Osteoblast (primary cell): ENCODE results near the gene GABRB3. TPM values are rescaled to one million over a fixed set of nuclear protein-coding genes. Genes with fewer than 3 reads are reported as not detected.

ENCODE experiments used
- DNase-seq: peaks from one replicate; pipeline ENCODE4 v3.0.0; 2011; ENCODE audit warnings: low spot score, mixed read lengths; ENCODE audit not compliant: insufficient read length; ENCODE audit errors: missing footprints
- H2AFZ ChIP-seq: 2 replicates; pipeline ENCODE4 v1.6.0; 2011; ENCODE audit warnings: mild to moderate bottlenecking, low read length
- H3K27ac ChIP-seq: 2 replicates; pipeline ENCODE4 v1.5.1; 2011; ENCODE audit warnings: mild to moderate bottlenecking, low read depth, low read length, moderate library complexity
- H3K27me3 ChIP-seq: 2 replicates; pipeline ENCODE4 v1.6.0; 2012; ENCODE audit warnings: mild to moderate bottlenecking, control low read depth, inconsistent platforms, low read length, moderate library complexity; ENCODE audit not compliant: insufficient read depth
- H3K36me3 ChIP-seq: 2 replicates; pipeline ENCODE4 v1.5.1; 2011; ENCODE audit warnings: mild to moderate bottlenecking, low read length, control low read depth, moderate library complexity; ENCODE audit not compliant: insufficient read depth
- H3K4me1 ChIP-seq: 2 replicates; pipeline ENCODE4 v1.5.1; 2011; ENCODE audit warnings: mild to moderate bottlenecking, low read length, control low read depth, moderate library complexity; ENCODE audit not compliant: insufficient read depth
- H3K4me2 ChIP-seq: 2 replicates; pipeline ENCODE4 v1.6.0; 2011; ENCODE audit warnings: mild to moderate bottlenecking, low read length; ENCODE audit not compliant: insufficient read depth
- H3K4me3 ChIP-seq: fragments of 200-600 bp; sonication (generic); 3 replicates; pipeline ENCODE4 v1.5.1; 2012; ENCODE audit warnings: mild to moderate bottlenecking, low read length, inconsistent platforms; ENCODE audit not compliant: insufficient read depth
- H3K79me2 ChIP-seq: 2 replicates; pipeline ENCODE4 v1.6.0; 2012; ENCODE audit warnings: mild to moderate bottlenecking, low read length, control low read depth, inconsistent platforms; ENCODE audit not compliant: insufficient read depth
- H3K9me3 ChIP-seq: 2 replicates; pipeline ENCODE4 v1.5.1; 2011; ENCODE audit warnings: low read depth, low read length, control low read depth
- H4K20me1 ChIP-seq: 2 replicates; pipeline ENCODE4 v1.6.0; 2012; ENCODE audit warnings: mild to moderate bottlenecking, low read length, control low read depth; ENCODE audit not compliant: insufficient read depth
- total RNA-seq: library from RNA; depleted of rRNA; stranded (reverse); fragments of >200 nt; gene quantifications from 2 replicates; pipeline ENCODE4 v1.2.3, GENCODE V29; 2012
- TF ChIP-seq, protein P1 (sequence below): IDR thresholded peaks from 2 replicates; pipeline ENCODE4 v1.5.1; 2011; ENCODE audit warnings: mild to moderate bottlenecking, low read depth, low read length, moderate library complexity; ENCODE audit errors: extremely low read depth

The GABRB3 gene
- total RNA-seq, 1 donor, result under 0.01 TPM

DNA sequence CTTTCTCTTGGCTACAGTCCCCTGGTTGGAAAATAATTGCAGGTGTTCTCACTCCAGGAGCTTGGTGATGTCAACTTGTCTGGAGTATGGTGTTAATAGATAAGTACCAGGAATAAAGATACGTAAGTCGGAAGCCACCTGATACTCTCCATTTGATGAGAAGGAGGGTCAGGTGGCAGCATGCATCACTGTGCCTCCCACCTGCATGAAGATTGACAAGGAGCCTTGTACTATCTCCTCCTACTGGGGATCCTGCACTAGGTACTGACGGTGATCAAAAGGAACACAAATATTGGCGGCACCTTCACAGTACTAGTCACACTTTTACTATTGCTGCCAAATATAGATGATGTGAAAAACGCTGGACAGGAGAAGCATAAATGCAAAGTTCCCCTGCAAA, 32.6 kb upstream of the GABRB3 start:
- Histone ChIP-seq H2AFZ (no peak overlapping the region), H3K36me3 (no peaks in the 10 kb centered on the region), H3K27ac (no peak overlapping the region), H3K4me3 (no peak overlapping the region), H3K9me3 (no peaks in the 10 kb centered on the region), H4K20me1 (no peaks in the 10 kb centered on the region), H3K79me2 (no peaks in the 10 kb centered on the region), H3K4me2 (no peak overlapping the region), H3K27me3 (no peaks in the 10 kb centered on the region), H3K4me1 (no peaks in the 10 kb centered on the region)
- no peak for DNase-seq
- TF ChIP-seq, protein P1, sequence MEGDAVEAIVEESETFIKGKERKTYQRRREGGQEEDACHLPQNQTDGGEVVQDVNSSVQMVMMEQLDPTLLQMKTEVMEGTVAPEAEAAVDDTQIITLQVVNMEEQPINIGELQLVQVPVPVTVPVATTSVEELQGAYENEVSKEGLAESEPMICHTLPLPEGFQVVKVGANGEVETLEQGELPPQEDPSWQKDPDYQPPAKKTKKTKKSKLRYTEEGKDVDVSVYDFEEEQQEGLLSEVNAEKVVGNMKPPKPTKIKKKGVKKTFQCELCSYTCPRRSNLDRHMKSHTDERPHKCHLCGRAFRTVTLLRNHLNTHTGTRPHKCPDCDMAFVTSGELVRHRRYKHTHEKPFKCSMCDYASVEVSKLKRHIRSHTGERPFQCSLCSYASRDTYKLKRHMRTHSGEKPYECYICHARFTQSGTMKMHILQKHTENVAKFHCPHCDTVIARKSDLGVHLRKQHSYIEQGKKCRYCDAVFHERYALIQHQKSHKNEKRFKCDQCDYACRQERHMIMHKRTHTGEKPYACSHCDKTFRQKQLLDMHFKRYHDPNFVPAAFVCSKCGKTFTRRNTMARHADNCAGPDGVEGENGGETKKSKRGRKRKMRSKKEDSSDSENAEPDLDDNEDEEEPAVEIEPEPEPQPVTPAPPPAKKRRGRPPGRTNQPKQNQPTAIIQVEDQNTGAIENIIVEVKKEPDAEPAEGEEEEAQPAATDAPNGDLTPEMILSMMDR, result no peak

DNA sequence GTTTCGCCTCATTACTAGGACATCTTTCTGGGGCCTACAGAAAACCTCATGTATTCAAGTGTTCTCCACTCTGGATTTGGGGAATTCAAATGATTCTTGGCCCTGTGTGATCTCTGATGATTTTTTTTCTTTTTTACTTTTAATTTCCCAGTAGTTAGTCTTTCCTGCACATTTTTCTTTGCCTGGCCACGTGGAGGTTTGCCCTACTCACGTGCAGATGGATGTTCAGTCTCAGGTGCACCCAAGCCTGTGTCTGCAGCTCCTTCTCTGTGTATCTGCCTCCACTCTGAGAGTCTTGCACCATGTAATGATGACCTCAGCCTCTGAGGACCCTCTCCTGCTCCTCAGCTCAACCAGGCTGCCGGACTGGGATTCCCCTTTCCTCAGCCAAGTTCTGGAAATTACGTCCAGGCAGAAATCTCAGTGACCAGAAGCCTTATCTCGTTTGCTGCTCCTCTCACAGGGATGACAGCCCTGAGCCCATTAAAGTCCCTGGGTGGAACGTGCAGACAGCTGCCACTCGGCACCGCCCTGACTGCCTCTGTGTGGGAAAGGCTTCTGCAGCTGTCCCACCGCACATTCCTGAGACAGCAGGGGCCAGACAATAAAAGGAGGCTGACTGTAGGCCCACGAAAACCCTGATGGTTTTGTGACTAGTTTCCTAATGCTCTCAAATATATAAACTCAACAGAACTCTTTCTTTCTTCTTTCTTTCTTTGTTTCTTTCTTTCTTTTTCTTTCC, 31.4 kb upstream of the GABRB3 start:
- TF ChIP-seq, protein P1, result no peak
- Histone ChIP-seq H2AFZ (no peak overlapping the region), H4K20me1 (no peaks in the 10 kb centered on the region), H3K27me3 (no peaks in the 10 kb centered on the region), H3K27ac (no peak overlapping the region), H3K36me3 (no peaks in the 10 kb centered on the region), H3K4me2 (no peak overlapping the region), H3K79me2 (no peaks in the 10 kb centered on the region), H3K4me3 (no peak overlapping the region), H3K9me3 (no peaks in the 10 kb centered on the region), H3K4me1 (no peaks in the 10 kb centered on the region)
- DNase-seq, result no peak

DNA sequence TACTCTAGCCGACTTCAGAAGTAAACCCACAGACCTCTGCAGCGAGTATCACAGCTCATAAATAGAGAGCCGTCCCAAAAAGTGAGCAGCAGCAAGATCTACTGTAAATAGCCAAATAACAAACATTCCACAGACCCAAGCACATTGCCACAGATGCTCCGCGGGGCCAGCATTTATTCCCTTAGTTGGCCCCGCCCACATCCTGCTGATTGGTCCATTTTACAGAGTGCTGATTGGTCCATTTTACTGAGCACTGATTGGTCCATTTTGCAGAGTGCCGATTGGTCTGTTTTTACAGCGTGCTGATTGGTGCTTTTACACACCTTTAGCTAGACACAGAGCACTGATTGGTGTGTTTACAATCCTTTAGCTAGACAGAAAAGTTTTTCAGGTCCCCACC, 17.3 kb upstream of the GABRB3 start:
- Histone ChIP-seq H3K4me1 (no peaks in the 10 kb centered on the region), H3K4me3 (no peak overlapping the region), H3K9me3 (no peaks in the 10 kb centered on the region), H4K20me1 (no peaks in the 10 kb centered on the region), H3K4me2 (no peak overlapping the region), H3K36me3 (no peaks in the 10 kb centered on the region), H2AFZ (no peak overlapping the region), H3K27ac (no peak overlapping the region), H3K27me3 (no peaks in the 10 kb centered on the region), H3K79me2 (no peaks in the 10 kb centered on the region)
- DNase-seq, result no peak
- TF ChIP-seq, protein P1, result no peak

DNA sequence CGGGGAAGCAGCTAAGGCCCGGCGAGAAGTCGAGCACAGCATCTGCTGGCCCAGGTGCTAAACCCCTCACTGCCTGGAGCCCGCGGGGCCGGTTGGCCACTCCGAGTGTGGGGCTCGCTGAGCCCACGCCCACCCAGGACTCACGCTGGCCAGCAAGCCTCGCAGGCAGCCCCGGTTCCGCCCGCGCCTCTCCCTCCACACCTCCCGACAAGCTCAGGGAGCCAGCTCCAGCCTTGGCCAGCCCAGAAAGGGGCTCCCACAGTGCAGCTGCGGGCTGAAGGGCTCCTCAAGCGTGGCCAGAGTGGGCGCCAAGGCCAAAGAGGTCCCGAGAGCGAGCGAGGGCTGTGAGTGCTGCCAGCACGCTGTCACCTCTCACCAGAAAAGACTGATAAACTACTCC, 8.9 kb upstream of the GABRB3 start:
- Histone ChIP-seq H3K4me2 (no peak overlapping the region), H3K79me2 (no peaks in the 10 kb centered on the region), H3K4me1 (no peaks in the 10 kb centered on the region), H3K36me3 (no peaks in the 10 kb centered on the region), H3K27me3 (no peaks in the 10 kb centered on the region), H4K20me1 (no peaks in the 10 kb centered on the region), H3K9me3 (no peaks in the 10 kb centered on the region), H2AFZ (no peak overlapping the region), H3K27ac (no peak overlapping the region), H3K4me3 (no peak overlapping the region)
- no peak for DNase-seq
- TF ChIP-seq, protein P1, result no peak
